AG04450 (cell line): ENCODE data around the gene CTU1. TPM values are rescaled to one million over a fixed set of nuclear protein-coding genes. Genes with fewer than 3 reads are reported as not detected.

ENCODE experiments used
- CTCF ChIA-PET: fragments of 300-600, 350-600 bp; formaldehyde crosslinking; extraction: SDS; loops from one replicate; lab custom pipeline; 2022; ENCODE audit warnings: antibody characterized with exemption, inconsistent platforms; lab: Charles Lee
- POLR2A ChIA-PET: fragments of 350-600 bp; formaldehyde crosslinking; extraction: SDS; loops from one replicate; lab custom pipeline; 2021; ENCODE audit warnings: antibody characterized with exemption, inconsistent platforms; lab: Yijun Ruan, JAX
- DNase-seq: peaks from one replicate; pipeline ENCODE4 v3.0.0-alpha.2; 2011; ENCODE audit warnings: low read depth, low spot score
- H3K27ac ChIP-seq: one replicate; pipeline ENCODE4 v1.5.1; 2012; ENCODE audit warnings: low read depth, low read length, control low read depth
- H3K27me3 ChIP-seq: one replicate; pipeline ENCODE4 v1.6.0; 2012; ENCODE audit warnings: low read length; ENCODE audit not compliant: control insufficient read depth, insufficient read depth
- H3K4me3 ChIP-seq: 2 replicates; pipeline ENCODE4 v1.5.1; 2011; ENCODE audit warnings: mild to moderate bottlenecking, low read depth, low read length, control low read depth
- H3K9me3 ChIP-seq: 2 replicates; pipeline ENCODE4 v1.5.1; 2012; ENCODE audit warnings: low read length; ENCODE audit not compliant: control insufficient read depth, insufficient read depth
- CTCF ChIP-seq: IDR thresholded peaks from 2 replicates; pipeline ENCODE4 v1.5.1; 2011; ENCODE audit warnings: low read depth, low read length, control low read depth, inconsistent platforms
- polyA plus RNA-seq: library from polyadenylated mRNA; depleted of rRNA; stranded (reverse); fragments of >200 nt; gene quantifications from 2 replicates; pipeline ENCODE4 v1.2.3, GENCODE V29; 2011

Gene CTU1
- polyA plus RNA-seq, 1 experiment, result 1.7 TPM

GRCh38 chr19:51099047-51099382 lies 9.2 kb downstream of the CTU1 start:
- Histone ChIP-seq H3K27ac (no peak overlapping the region), H3K9me3 (no peaks in the 10 kb centered on the region), H3K4me3 (no peak overlapping the region), H3K27me3 (no peaks in the 10 kb centered on the region)
- ChIA-PET POLR2A (no interaction called here), CTCF (no interaction called here)
- no peak for TF ChIP-seq CTCF
- no peak for DNase-seq

- Histone ChIP-seq H3K27ac (no peak overlapping the region), H3K27me3 (no peaks in the 10 kb centered on the region), H3K9me3 (no peaks in the 10 kb centered on the region), H3K4me3 (no peak overlapping the region)
- DNase-seq, result no peak
- ChIA-PET POLR2A (no interaction called here), CTCF (interaction anchor here (0.6 to 1.2 kb wide), 2 partner anchors 59 to 80 kb away, joined by 4 to 9 read pairs; no protein-coding TSS in a partner anchor)
- TF ChIP-seq CTCF, result no peak
Measured at GRCh38 chr19:51098365-51099046, 9.7 kb downstream of the CTU1 start.

- no peak overlapping the region for H3K4me3 ChIP-seq
- no peaks in the 10 kb centered on the region for H3K9me3 ChIP-seq
- no peaks in the 10 kb centered on the region for H3K27me3 ChIP-seq
- ChIA-PET POLR2A (no interaction called here), CTCF (interaction anchor here (0.6 to 1.2 kb wide), 2 partner anchors 60 to 79 kb away, joined by 4 to 9 read pairs; no protein-coding TSS in a partner anchor)
- H3K27ac ChIP-seq, result no peak overlapping the region
- TF ChIP-seq CTCF, result no peak
- no peak for DNase-seq
Measured at GRCh38 chr19:51097796-51098195, 10.4 kb downstream of the CTU1 start.

- Histone ChIP-seq H3K27ac (no peak overlapping the region), H3K9me3 (no peaks in the 10 kb centered on the region), H3K4me3 (no peak overlapping the region), H3K27me3 (no peaks in the 10 kb centered on the region)
- POLR2A ChIA-PET, result no interaction called here
- DNase-seq, result no peak
- CTCF ChIA-PET, result interaction anchor here (0.8 to 3.2 kb wide), 7 partner anchors 8 to 301 kb away, joined by 3 to 34 read pairs (median 3); no protein-coding TSS in a partner anchor
- TF ChIP-seq CTCF, result peak; percentile 67
Measured at GRCh38 chr19:51097166-51097738, 11.0 kb downstream of the CTU1 start.
